GM23338 (cell line): ENCODE measurements around the gene ORC3. TPM values are rescaled to one million over a fixed set of nuclear protein-coding genes. Genes with fewer than 3 reads are reported as not detected.

Experiments used
- ATAC-seq: fragments of 200-7000 bp; cut with Tn5 transposase; 3 replicates; pipeline ENCODE4 v1.9.1; 2020
- DNase-seq: peaks from one replicate; pipeline ENCODE4 v3.0.0-alpha.2; 2015; ENCODE audit warnings: low spot score
- H2AFZ ChIP-seq: fragments of 200-600 bp; sonication (generic); 2 replicates; pipeline ENCODE4 v1.8.0; 2016; ENCODE audit warnings: antibody characterized with exemption, mild to moderate bottlenecking, moderate library complexity
- H3F3A ChIP-seq: fragments of 200-600 bp; sonication (generic); replicated peaks from 2 replicates; pipeline ENCODE4 v1.8.0; 2017; ENCODE audit warnings: antibody characterized with exemption, mixed run types, low read depth
- H3K27ac ChIP-seq: fragments of 200-600 bp; sonication (generic); 2 replicates; pipeline ENCODE4 v1.6.1; 2016; ENCODE audit warnings: low read depth
- H3K27me3 ChIP-seq: fragments of 200-600 bp; sonication (generic); 2 replicates; pipeline ENCODE4 v1.8.0; 2016; ENCODE audit warnings: mild to moderate bottlenecking, mixed run types, moderate library complexity; ENCODE audit not compliant: insufficient read depth
- H3K36me3 ChIP-seq: fragments of 200-600 bp; sonication (generic); 2 replicates; pipeline ENCODE4 v1.8.0; 2016; ENCODE audit warnings: mild to moderate bottlenecking; ENCODE audit not compliant: insufficient read depth
- H3K4me1 ChIP-seq: fragments of 200-600 bp; sonication (generic); 2 replicates; pipeline ENCODE4 v1.8.0; 2016; ENCODE audit warnings: mild to moderate bottlenecking, moderate library complexity; ENCODE audit not compliant: insufficient read depth
- H3K4me2 ChIP-seq: fragments of 200-600 bp; sonication (generic); 2 replicates; pipeline ENCODE4 v1.7.1; 2017; ENCODE audit warnings: mixed run types
- H3K4me3 ChIP-seq: fragments of 200-600 bp; sonication (generic); 2 replicates; pipeline ENCODE4 v1.6.1; 2016; ENCODE audit warnings: mixed run types
- H3K79me2 ChIP-seq: fragments of 200-600 bp; sonication (generic); replicated peaks from 2 replicates; pipeline ENCODE4 v1.8.0; 2017; ENCODE audit warnings: mild to moderate bottlenecking; ENCODE audit not compliant: insufficient read depth
- H3K9me2 ChIP-seq: fragments of 200-600 bp; sonication (generic); 2 replicates; pipeline ENCODE4 v1.8.0; 2017; ENCODE audit not compliant: insufficient read depth
- H4K20me1 ChIP-seq: fragments of 200-600 bp; sonication (generic); replicated peaks from 2 replicates; pipeline ENCODE4 v1.8.0; 2017; ENCODE audit warnings: mild to moderate bottlenecking; ENCODE audit not compliant: insufficient read depth
- H3K27ac Mint-ChIP-seq: 2 replicates; pipeline ENCODE4 v1.8.0; 2020; ENCODE audit warnings: inconsistent platforms, mild to moderate bottlenecking, moderate library complexity, mixed read lengths
- H3K27me3 Mint-ChIP-seq: 3 replicates; pipeline ENCODE4 v1.8.0; 2022; ENCODE audit warnings: low read depth, mild to moderate bottlenecking, moderate library complexity, mixed read lengths, inconsistent platforms; ENCODE audit not compliant: insufficient read depth, poor library complexity
- H3K36me3 Mint-ChIP-seq: 3 replicates; pipeline ENCODE4 v1.8.0; 2021; ENCODE audit warnings: low read depth, mild to moderate bottlenecking, inconsistent platforms, moderate library complexity, mixed read lengths
- H3K4me1 Mint-ChIP-seq: 3 replicates; pipeline ENCODE4 v1.8.0; 2020; ENCODE audit warnings: mild to moderate bottlenecking, inconsistent platforms, mixed read lengths
- H3K4me3 Mint-ChIP-seq: 3 replicates; pipeline ENCODE4 v1.8.0; 2021; ENCODE audit warnings: moderate library complexity, mild to moderate bottlenecking, inconsistent platforms, mixed read lengths
- H3K9me3 Mint-ChIP-seq: 3 replicates; pipeline ENCODE4 v1.8.0; 2020; ENCODE audit warnings: moderate library complexity, mild to moderate bottlenecking, inconsistent platforms, mixed read lengths
- CREB1 ChIP-seq: fragments of 250-450 bp; sonication (Bioruptor Pico); IDR thresholded peaks from 2 replicates; pipeline ENCODE4 v1.5.0; 2020; ENCODE audit warnings: low read depth, mild to moderate bottlenecking, moderate library complexity
- ETS1 ChIP-seq: IDR thresholded peaks from 2 replicates; pipeline ENCODE4 v1.6.1; 2016; ENCODE audit warnings: antibody characterized with exemption
- EZH2 ChIP-seq: fragments of 200-600 bp; sonication (generic); IDR thresholded peaks from one replicate; pipeline ENCODE4 v1.8.0; 2017; ENCODE audit warnings: antibody characterized with exemption, mild to moderate bottlenecking, low read depth; ENCODE audit not compliant: unreplicated experiment
- JUNB ChIP-seq: IDR thresholded peaks from one replicate; pipeline ENCODE4 v1.6.1; 2016; ENCODE audit warnings: antibody characterized with exemption; ENCODE audit not compliant: unreplicated experiment
- POLR2AphosphoS5 ChIP-seq: IDR thresholded peaks from 2 replicates; pipeline ENCODE4 v1.6.1; 2016; ENCODE audit warnings: antibody characterized with exemption, low read depth
- REST ChIP-seq: IDR thresholded peaks from one replicate; pipeline ENCODE4 v1.6.1; 2018; ENCODE audit warnings: antibody characterized with exemption; ENCODE audit not compliant: unreplicated experiment
- STAT1 ChIP-seq: IDR thresholded peaks from one replicate; pipeline ENCODE4 v1.6.1; 2016; ENCODE audit warnings: antibody characterized with exemption; ENCODE audit not compliant: unreplicated experiment
- ZNF114 ChIP-seq: fragments of 250-450 bp; sonication (Bioruptor Pico); IDR thresholded peaks from 2 replicates; pipeline ENCODE4 v1.5.0; 2020; ENCODE audit warnings: mild to moderate bottlenecking, moderate library complexity
- ZNF331 ChIP-seq: fragments of 250-450 bp; sonication (Bioruptor Pico); IDR thresholded peaks from 2 replicates; pipeline ENCODE4 v1.5.0; 2020; ENCODE audit warnings: low read depth, mild to moderate bottlenecking, moderate library complexity
- polyA plus RNA-seq: library from polyadenylated mRNA; unstranded; fragments of >200 nt; fragmentation: Nextera tagmentation; extraction: Ambion mirVana; gene quantifications from 2 replicates; pipeline ENCODE4 v1.2.1, GENCODE V29; 2016
- total RNA-seq: library from RNA; depleted of rRNA; stranded (reverse); fragments of >200 nt; shearing (Covaris generic); gene quantifications from 2 replicates; pipeline ENCODE4 v1.2.3, GENCODE V29; 2014

Gene ORC3
- total and polyA plus RNA-seq, 2 experiments from 2014 or later: 53.1 to 78.4 TPM

- no peak overlapping the region for H3K4me3 Mint-ChIP-seq
These were observed 66.9 kb downstream of the ORC3 start for GRCh38 chr6:87656857-87657256.

GRCh38 chr6:87658516-87658915 lies 68.6 kb downstream of the ORC3 start:
- H3K27ac Mint-ChIP-seq: no peak overlapping the region
- H3K27me3 ChIP-seq: no peaks in the 10 kb centered on the region
- H3K4me3 ChIP-seq: no peak overlapping the region
- ATAC-seq (no peak), DNase-seq (no peak)
- no peak overlapping the region for H3K27ac ChIP-seq
- H3K36me3 ChIP-seq: peaks cover 22% of the 10 kb centered on the region; the same call in 1 of the 2 replicates
- peaks cover 77% of the 10 kb centered on the region for H3K36me3 Mint-ChIP-seq
- no peak overlapping the region for H2AFZ ChIP-seq
- H3K27me3 Mint-ChIP-seq: peaks cover 2% of the 10 kb centered on the region
- H3K4me1 ChIP-seq: peaks cover 9% of the 10 kb centered on the region
- H3K4me2 ChIP-seq: no peak overlapping the region
- no peaks in the 10 kb centered on the region for H3F3A ChIP-seq
- H3K9me3 Mint-ChIP-seq: no peaks in the 10 kb centered on the region
- peaks cover 14% of the 10 kb centered on the region for H3K4me1 Mint-ChIP-seq
- H3K4me3 Mint-ChIP-seq: no peak overlapping the region
- H4K20me1 ChIP-seq: no peaks in the 10 kb centered on the region
- no peaks in the 10 kb centered on the region for H3K79me2 ChIP-seq
- no peaks in the 10 kb centered on the region; the same call in 1 of the 2 replicates for H3K9me2 ChIP-seq
- TF ChIP-seq REST (no peak), JUNB (no peak), STAT1 (no peak), ZNF114 (CRISPR knock-in tag) (no peak), EZH2 (no peak), ZNF331 (no peak)

More at GRCh38 chr6:87656857-87657256, 66.9 kb downstream of the ORC3 start:
- no peak overlapping the region for H3K27ac ChIP-seq
- no peaks in the 10 kb centered on the region for H4K20me1 ChIP-seq
- ATAC-seq (no peak), DNase-seq (no peak)
- no peaks in the 10 kb centered on the region for H3F3A ChIP-seq
- no peaks in the 10 kb centered on the region; the same call in 1 of the 2 replicates for H3K9me2 ChIP-seq
- H3K27me3 ChIP-seq: no peaks in the 10 kb centered on the region
- peaks cover 24% of the 10 kb centered on the region for H3K4me1 ChIP-seq
- Mint-ChIP-seq H3K9me3 (no peaks in the 10 kb centered on the region), H3K4me1 (peaks cover 26% of the 10 kb centered on the region), H3K27ac (no peak overlapping the region), H3K36me3 (peaks cover 68% of the 10 kb centered on the region), H3K27me3 (peaks cover 2% of the 10 kb centered on the region)
- H3K4me3 ChIP-seq: no peak overlapping the region
- peaks cover 16% of the 10 kb centered on the region; the same call in 1 of the 2 replicates for H3K36me3 ChIP-seq
- no peak overlapping the region for H3K4me2 ChIP-seq
- TF ChIP-seq ETS1: no peak
- no peak for TF ChIP-seq REST
- no peak for TF ChIP-seq ZNF331
- TF ChIP-seq CREB1 (CRISPR knock-in tag): no peak
- TF ChIP-seq POLR2AphosphoS5: no peak
- no peaks in the 10 kb centered on the region for H3K79me2 ChIP-seq
- H2AFZ ChIP-seq: no peak overlapping the region
